Vagina (tissue), 2 donors: ENCODE results near the gene SSNA1. TPM values are rescaled to one million over a fixed set of nuclear protein-coding genes. Genes with fewer than 3 reads are reported as not detected.

Experiments used
- DNase-seq, 2 donors: peaks; one replicate each; pipeline ENCODE4 v3.0.0-alpha.2; 2017; ENCODE audit errors: extremely low spot score in 2 of 2
- H3K27ac ChIP-seq: fragments of 200-600 bp; sonication (generic); one replicate; pipeline ENCODE4 v1.5.1; 2019
- H3K27me3 ChIP-seq: fragments of 200-600 bp; sonication (generic); one replicate; pipeline ENCODE4 v1.5.1; 2019
- H3K36me3 ChIP-seq, 2 donors: fragments of 200-600 bp; sonication (generic); one replicate each; pipeline ENCODE4 v1.5.1; 2017 to 2019
- H3K4me1 ChIP-seq: fragments of 200-600 bp; sonication (generic); one replicate; pipeline ENCODE4 v1.5.1; 2019
- H3K4me3 ChIP-seq, 2 donors: fragments of 200-600 bp; sonication (generic); 1 replicate in 1 of 2; 2 replicates in 1 of 2; pipeline ENCODE4 v1.5.1; 2016 to 2019
- H3K9me3 ChIP-seq: fragments of 200-600 bp; sonication (generic); one replicate; pipeline ENCODE4 v1.5.1; 2019
- CTCF ChIP-seq, 3 experiments: fragments of 450-650 bp in 2 of 3; fragments of 200-600 bp in 1 of 3; sonication (generic) in 1 of 3; IDR thresholded peaks; one replicate each; pipeline ENCODE4 v1.5.1; 2017 to 2019; ENCODE audit warnings: antibody characterized with exemption in 3 of 3, mild to moderate bottlenecking in 2 of 3, moderate library complexity in 2 of 3
- POLR2A ChIP-seq, 2 donors: fragments of 450-650 bp; IDR thresholded peaks; one replicate each; pipeline ENCODE4 v1.6.1; 2017; ENCODE audit warnings: antibody characterized with exemption in 2 of 2, mild to moderate bottlenecking in 2 of 2, moderate library complexity in 2 of 2
- POLR2AphosphoS5 ChIP-seq, 2 donors: sonication (generic); formaldehyde crosslinking; IDR thresholded peaks; one replicate each; pipeline ENCODE4 v1.9.0; 2017; ENCODE audit warnings: antibody characterized with exemption in 2 of 2, mild to moderate bottlenecking in 2 of 2, low read depth in 1 of 2; ENCODE audit not compliant: insufficient read depth in 1 of 2
- intact Hi-C: fragments of 100-400 bp; cut with DNase I; formaldehyde crosslinking; loops from one replicate; pipeline ENCODE4 v1.15.1; 2023
- total RNA-seq: library from RNA; depleted of rRNA; stranded (reverse); fragments of >200 nt; gene quantifications from one replicate; pipeline ENCODE4 v1.2.3, GENCODE V29; 2016

The SSNA1 gene
- total RNA-seq, 1 donor from 2014 or later, result 49.8 TPM

GRCh38 chr9:137146527-137146918, 42.0 kb upstream of the SSNA1 start:
- no peaks in the 10 kb centered on the region for H3K27me3 ChIP-seq
- no peak overlapping the region for H3K27ac ChIP-seq
- no peak for TF ChIP-seq CTCF (IDR thresholded peaks at IDR 0.05)
- no peak for TF ChIP-seq POLR2AphosphoS5 (IDR thresholded peaks at IDR 0.05; ENCODE audit: insufficient read depth in 1 of 2, low read depth in 1 of 2)
- TF ChIP-seq POLR2A (IDR thresholded peaks at IDR 0.05), result no peak
- DNase-seq, result no peak
- no peaks in the 10 kb centered on the region for H3K36me3 ChIP-seq
- H3K9me3 ChIP-seq, result no peaks in the 10 kb centered on the region
- intact Hi-C loops, result no loop called here
- H3K4me1 ChIP-seq, result no peaks in the 10 kb centered on the region
- H3K4me3 ChIP-seq, result no peak overlapping the region

GRCh38 chr9:137147091-137147792, 41.2 kb upstream of the SSNA1 start:
- no peaks in the 10 kb centered on the region for H3K27me3 ChIP-seq
- intact Hi-C loops, result no loop called here
- no peak overlapping the region for H3K27ac ChIP-seq
- no peak for DNase-seq
- TF ChIP-seq POLR2A (IDR thresholded peaks at IDR 0.05) (no peak), POLR2AphosphoS5 (IDR thresholded peaks at IDR 0.05; ENCODE audit: insufficient read depth in 1 of 2, low read depth in 1 of 2) (no peak), CTCF (IDR thresholded peaks at IDR 0.05) (no peak)
- H3K36me3 ChIP-seq, result no peaks in the 10 kb centered on the region
- no peaks in the 10 kb centered on the region for H3K4me1 ChIP-seq
- H3K9me3 ChIP-seq, result no peaks in the 10 kb centered on the region
- no peak overlapping the region for H3K4me3 ChIP-seq

- Histone ChIP-seq H3K27ac (no peak overlapping the region), H3K4me1 (no peaks in the 10 kb centered on the region), H3K36me3 (no peaks in the 10 kb centered on the region), H3K27me3 (no peaks in the 10 kb centered on the region), H3K4me3 (no peak overlapping the region), H3K9me3 (no peaks in the 10 kb centered on the region)
- DNase-seq, result no peak
- no peak for TF ChIP-seq POLR2A (IDR thresholded peaks at IDR 0.05)
- no peak for TF ChIP-seq POLR2AphosphoS5 (IDR thresholded peaks at IDR 0.05; ENCODE audit: insufficient read depth in 1 of 2, low read depth in 1 of 2)
- TF ChIP-seq CTCF (IDR thresholded peaks at IDR 0.05), result no peak
- intact Hi-C loops, result no loop called here
Observed at GRCh38 chr9:137147793-137148160, 40.7 kb upstream of the SSNA1 start.

GRCh38 chr9:137148242-137148641, 40.2 kb upstream of the SSNA1 start:
- TF ChIP-seq CTCF (IDR thresholded peaks at IDR 0.05) (no peak), POLR2A (IDR thresholded peaks at IDR 0.05) (no peak), POLR2AphosphoS5 (IDR thresholded peaks at IDR 0.05; ENCODE audit: insufficient read depth in 1 of 2, low read depth in 1 of 2) (no peak)
- no peak overlapping the region for H3K4me3 ChIP-seq
- intact Hi-C loops, result no loop called here
- no peak overlapping the region for H3K27ac ChIP-seq
- no peaks in the 10 kb centered on the region for H3K27me3 ChIP-seq
- H3K36me3 ChIP-seq, result no peaks in the 10 kb centered on the region
- no peaks in the 10 kb centered on the region for H3K4me1 ChIP-seq
- no peak for DNase-seq
- no peaks in the 10 kb centered on the region for H3K9me3 ChIP-seq

- Histone ChIP-seq H3K27ac (no peak overlapping the region), H3K9me3 (no peaks in the 10 kb centered on the region), H3K4me1 (no peaks in the 10 kb centered on the region), H3K36me3 (no peaks in the 10 kb centered on the region), H3K4me3 (no peak overlapping the region), H3K27me3 (no peaks in the 10 kb centered on the region)
- intact Hi-C loops, result no loop called here
- DNase-seq, result no peak
- TF ChIP-seq POLR2AphosphoS5 (IDR thresholded peaks at IDR 0.05; ENCODE audit: insufficient read depth in 1 of 2, low read depth in 1 of 2), result no peak
- no peak for TF ChIP-seq CTCF (IDR thresholded peaks at IDR 0.05)
- no peak for TF ChIP-seq POLR2A (IDR thresholded peaks at IDR 0.05)
Observed at GRCh38 chr9:137148661-137149060, 39.8 kb upstream of the SSNA1 start.
